GM12878 (cell line): Measurements from ENCODE around the gene DNAJB6. TPM values are rescaled to one million over a fixed set of nuclear protein-coding genes. Genes with fewer than 3 reads are reported as not detected.

Experiments
- ATAC-seq: fragments of 200-7000 bp; cut with Tn5 transposase; 3 replicates; pipeline ENCODE4 v1.9.1; 2020; ENCODE audit warnings: mild to moderate bottlenecking, moderate library complexity
- BruUV-seq: library from RNA; stranded (reverse); fragments of 400-500 nt; replicated peaks from 2 replicates; lab custom pipeline; 2021; lab: Mats Ljungman, UMichigan
- CTCF ChIA-PET: fragments of 300-600 bp; sonication (Branson Sonifier 250); formaldehyde crosslinking; extraction: SDS; loops from one replicate; lab custom pipeline; 2021; ENCODE audit warnings: inconsistent platforms; lab: Yijun Ruan, JAX
- POLR2A ChIA-PET: fragments of 350-600 bp; formaldehyde crosslinking; extraction: SDS; loops from one replicate; lab custom pipeline; 2021; ENCODE audit warnings: inconsistent platforms; lab: Charles Lee
- RAD21 ChIA-PET: fragments of 300-600 bp; sonication (Branson Sonifier 250); formaldehyde crosslinking; loops from one replicate; lab custom pipeline; 2023; ENCODE audit warnings: antibody characterized with exemption; ENCODE audit not compliant: unreplicated experiment; lab: Charles Lee
- SMC1A ChIA-PET: fragments of 300-600 bp; sonication (Branson Sonifier 250); formaldehyde crosslinking; loops from one replicate; lab custom pipeline; 2023; ENCODE audit not compliant: unreplicated experiment, uncharacterized antibody; lab: Charles Lee
- DNase-seq: peaks from one replicate; pipeline ENCODE4 v3.0.0-alpha.2; 2011; ENCODE audit warnings: low read depth, low spot score
- FAIRE-seq: peaks from 3 replicates; lab custom pipeline; 2011; peaks lifted over from hg19 to GRCh38; lab: Jason Lieb, UNC
- H2AFZ ChIP-seq: 2 replicates; pipeline ENCODE4 v1.6.0; 2011; ENCODE audit warnings: low read depth, low read length, control low read depth; ENCODE audit not compliant: control insufficient read depth
- H3K27ac ChIP-seq: 2 replicates; pipeline ENCODE4 v1.5.1; 2011; ENCODE audit warnings: control low read depth; ENCODE audit not compliant: control insufficient read depth, insufficient read depth
- H3K27me3 ChIP-seq, 2 experiments: replicated peaks in 1 of 2; 2 replicates each; pipeline versions ENCODE4 v1.6.0 to v1.6.1; 2011; ENCODE audit warnings: low read length in 1 of 2; ENCODE audit not compliant: control insufficient read depth in 2 of 2, insufficient read depth in 2 of 2
- H3K36me3 ChIP-seq, 2 experiments: 2 replicates each; pipeline ENCODE4 v1.5.1; 2011; ENCODE audit warnings: low read length in 1 of 2; ENCODE audit not compliant: control insufficient read depth in 2 of 2, insufficient read depth in 2 of 2
- H3K4me1 ChIP-seq: 2 replicates; pipeline ENCODE4 v1.6.1; 2011; ENCODE audit warnings: mild to moderate bottlenecking, low read length, moderate library complexity, mixed read lengths; ENCODE audit not compliant: control insufficient read depth, insufficient read depth
- H3K4me2 ChIP-seq: 2 replicates; pipeline ENCODE4 v1.6.0; 2011; ENCODE audit warnings: control low read depth; ENCODE audit not compliant: control insufficient read depth, insufficient read depth
- H3K4me3 ChIP-seq: fragments of 200-600 bp; sonication (generic); 2 replicates; pipeline ENCODE4 v1.5.1; 2016
- H3K79me2 ChIP-seq: 2 replicates; pipeline ENCODE4 v1.6.0; 2011; ENCODE audit warnings: low read length; ENCODE audit not compliant: control insufficient read depth, insufficient read depth
- H3K9ac ChIP-seq: 2 replicates; pipeline ENCODE4 v1.8.0; 2011; ENCODE audit warnings: low read length, control low read depth, mixed read lengths; ENCODE audit not compliant: control insufficient read depth, insufficient read depth
- H3K9me3 ChIP-seq: replicated peaks from 3 replicates; pipeline ENCODE4 v1.5.1; 2011; ENCODE audit warnings: mild to moderate bottlenecking, low read length; ENCODE audit not compliant: control insufficient read depth, insufficient read depth
- H4K20me1 ChIP-seq: 2 replicates; pipeline ENCODE4 v1.6.0; 2011; ENCODE audit not compliant: control insufficient read depth, insufficient read depth
- ASH2L ChIP-seq: fragments of 300-600, 200-600 bp; sonication (generic); IDR thresholded peaks from 2 replicates; pipeline ENCODE4 v1.6.1; 2017; ENCODE audit warnings: low read depth, mild to moderate bottlenecking, borderline replicate concordance
- ATF7 ChIP-seq: fragments of 450-650 bp; IDR thresholded peaks from 2 replicates; pipeline ENCODE4 v1.6.1; 2016; ENCODE audit warnings: low read depth, mild to moderate bottlenecking
- CBFB ChIP-seq: IDR thresholded peaks from 2 replicates; pipeline ENCODE4 v1.6.1; 2016; ENCODE audit warnings: antibody characterized with exemption, low read depth
- DPF2 ChIP-seq: fragments of 450-650 bp; IDR thresholded peaks from 2 replicates; pipeline ENCODE4 v1.6.1; 2017; ENCODE audit warnings: mild to moderate bottlenecking
- MEF2B ChIP-seq: fragments of 450-650 bp; IDR thresholded peaks from 2 replicates; pipeline ENCODE4 v1.6.1; 2018; ENCODE audit warnings: mild to moderate bottlenecking, moderate library complexity; ENCODE audit not compliant: partially characterized antibody, poor library complexity, severe bottlenecking
- NR2C2 ChIP-seq: IDR thresholded peaks from 2 replicates; pipeline ENCODE4 v1.6.1; 2011; ENCODE audit warnings: borderline replicate concordance, low read depth; ENCODE audit not compliant: control insufficient read depth, insufficient read length
- POU2F2 ChIP-seq: IDR thresholded peaks from 3 replicates; pipeline ENCODE4 v1.6.1; 2011; ENCODE audit warnings: low read depth, mild to moderate bottlenecking, low read length, borderline replicate concordance
- SMAD1 ChIP-seq: fragments of 450-650 bp; IDR thresholded peaks from 2 replicates; pipeline ENCODE4 v1.6.1; 2018; ENCODE audit warnings: mild to moderate bottlenecking, low read depth; ENCODE audit not compliant: partially characterized antibody
- TARDBP ChIP-seq: IDR thresholded peaks from 2 replicates; pipeline ENCODE4 v1.6.1; 2016; ENCODE audit warnings: borderline replicate concordance
- ZNF217 ChIP-seq: fragments of 450-650 bp; IDR thresholded peaks from 2 replicates; pipeline ENCODE4 v1.6.1; 2017; ENCODE audit warnings: antibody characterized with exemption, mild to moderate bottlenecking
- ZNF622 ChIP-seq: fragments of 450-650 bp; IDR thresholded peaks from 2 replicates; pipeline ENCODE4 v1.6.1; 2017; ENCODE audit warnings: mild to moderate bottlenecking, inconsistent platforms
- WGBS: methylation state at CpG from one replicate; pipeline ENCODE4 v1.1.6; 2016; ENCODE audit warnings: low lambda C conversion rate; ENCODE audit not compliant: insufficient replicate concordance, insufficient coverage; ENCODE audit errors: missing lambda C conversion rate; 5-methylcytosine and 5-hydroxymethylcytosine counted together
- in situ Hi-C: fragments of 300-500 bp; cut with MboI; formaldehyde crosslinking; loops from 9 replicates; pipeline ENCODE4 v1.14.3; 2018; ENCODE audit warnings: mixed read lengths
- intact Hi-C: fragments of 100-400 bp; cut with micrococcal nuclease; formaldehyde crosslinking; loops from one replicate; pipeline ENCODE4 v1.14.2; 2022; ENCODE audit not compliant: unreplicated experiment
- polyA plus RNA-seq, 11 experiments: library from polyadenylated mRNA; depleted of rRNA in 4 of 11; unstranded in 6 of 11; stranded (reverse) in 5 of 11; fragments of >200 nt; fragmentation: Nextera tagmentation in 4 of 11; fragmentation: Illumina TruSeq in 1 of 11; extraction: Ambion mirVana in 4 of 11; extraction: Trizol in 1 of 11; gene quantifications; 1 replicate in 1 of 11; 2 replicates in 10 of 11; pipeline versions ENCODE4 v1.2.1 to v1.2.3, GENCODE V29; 2011 to 2016; ENCODE audit warnings: inconsistent platforms in 2 of 11, missing spikeins in 2 of 11, low read depth in 1 of 11
- total RNA-seq, 4 experiments: library from RNA; depleted of rRNA in 3 of 4; stranded (reverse); fragments of >200 nt in 3 of 4; fragmentation: Illumina TruSeq in 1 of 4; extraction: Trizol in 1 of 4; gene quantifications; 2 replicates each; pipeline versions ENCODE4 v1.2.1 to v1.2.3, GENCODE V29; 2013 to 2021

The DNAJB6 gene
- total and polyA plus RNA-seq, 10 of the 15 experiments (the other 5 are each of a cell fraction or from before 2014, with no cell fraction given) = 34.5 to 117 (median 53.1) TPM

DNA sequence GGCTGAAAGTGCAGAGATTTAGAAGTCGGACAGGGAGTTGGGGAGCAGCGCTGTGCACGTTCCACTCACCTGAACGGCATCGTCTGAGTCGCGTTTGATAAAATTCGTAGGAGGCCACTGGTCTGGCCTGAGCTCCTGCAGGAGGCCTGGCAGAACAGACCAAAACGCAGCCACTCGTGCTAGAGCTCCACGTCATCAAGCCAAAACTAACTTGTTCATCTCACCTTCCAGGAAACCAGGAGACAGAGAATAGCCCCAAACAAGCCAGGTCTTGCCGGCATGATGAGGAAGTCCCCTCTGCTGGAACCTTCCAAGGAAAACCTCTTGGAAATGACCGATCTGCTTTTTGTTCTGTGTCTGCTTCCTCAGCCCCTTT is 43.4 kb upstream of the DNAJB6 start:
- TF ChIP-seq ZNF622 (no peak), MEF2B (no peak), POU2F2 (no peak), TARDBP (no peak), CBFB (no peak), SMAD1 (no peak), ZNF217 (no peak), ASH2L (no peak), DPF2 (no peak), NR2C2 (no peak), ATF7 (no peak)
- TF ChIP-seq, all 136 proteins: peak for 0
- no peaks in the 10 kb centered on the region for H3K79me2 ChIP-seq
- ATAC-seq (no peak), FAIRE-seq (no peak), DNase-seq (no peak)
- no peak overlapping the region for H2AFZ ChIP-seq
- intact Hi-C loops = no loop called here
- CTCF ChIA-PET = no interaction called here
- H3K27me3 ChIP-seq = no peaks in the 10 kb centered on the region
- WGBS = 74% methylated on average over 10 of the region's 13 CpGs
- H3K4me2 ChIP-seq = no peak overlapping the region
- RAD21 ChIA-PET = no interaction called here
- H3K4me1 ChIP-seq = no peaks in the 10 kb centered on the region
- POLR2A ChIA-PET = no interaction called here
- SMC1A ChIA-PET = no interaction called here
- in situ Hi-C loops = no loop called here
- no peak overlapping the region for H3K9ac ChIP-seq
- no peak overlapping the region for H3K4me3 ChIP-seq
- no peaks in the 10 kb centered on the region for H3K36me3 ChIP-seq
- H4K20me1 ChIP-seq = no peaks in the 10 kb centered on the region
- no peak overlapping the region for H3K27ac ChIP-seq
- no peaks in the 10 kb centered on the region; the same call in 2 of the 3 replicates for H3K9me3 ChIP-seq
- no TSS peak for BruUV-seq
